Fibroblast of peridontal ligament (primary cell): Measurements from ENCODE around the gene ALDH7A1.

ENCODE experiments used
- DNase-seq: peaks from one replicate; pipeline ENCODE4 v3.0.0-alpha.2; 2010; ENCODE audit errors: extremely low read depth

The ALDH7A1 gene

DNA sequence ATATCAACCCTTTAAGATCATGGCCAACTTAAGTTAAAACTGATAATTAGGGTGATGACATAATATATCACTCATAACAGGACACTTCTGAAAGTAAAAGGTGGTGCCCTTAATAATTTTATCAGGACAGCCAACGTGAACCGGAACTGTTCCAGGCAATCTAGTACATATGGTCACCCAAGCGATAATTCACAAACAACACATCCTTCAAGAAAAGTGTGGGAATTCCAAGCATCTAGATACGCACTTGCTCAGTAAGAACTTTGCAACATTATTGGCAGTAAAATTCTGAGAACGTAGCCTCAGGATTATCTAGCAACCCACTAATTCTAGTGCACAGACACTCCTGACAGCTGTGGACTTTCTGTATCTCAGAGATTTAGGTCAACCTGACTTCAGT lies 85.7 kb downstream of the ALDH7A1 start:
- no peak for DNase-seq

DNA sequence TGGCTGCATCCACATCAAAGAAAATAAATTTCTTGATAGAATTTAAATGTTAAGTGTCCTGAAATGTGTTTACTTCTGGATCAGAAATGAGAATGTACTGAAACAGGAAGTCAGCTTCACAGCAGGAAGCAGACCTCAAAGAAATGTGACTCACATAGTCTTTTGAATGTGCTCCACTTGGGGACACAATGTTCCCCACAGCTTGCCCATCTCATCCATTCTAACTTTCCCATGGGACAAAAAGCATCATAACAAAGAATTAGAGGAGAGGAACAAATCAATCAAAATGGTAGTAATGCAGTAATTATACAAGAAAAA lies 86.1 kb downstream of the ALDH7A1 start:
- no peak for DNase-seq

DNA sequence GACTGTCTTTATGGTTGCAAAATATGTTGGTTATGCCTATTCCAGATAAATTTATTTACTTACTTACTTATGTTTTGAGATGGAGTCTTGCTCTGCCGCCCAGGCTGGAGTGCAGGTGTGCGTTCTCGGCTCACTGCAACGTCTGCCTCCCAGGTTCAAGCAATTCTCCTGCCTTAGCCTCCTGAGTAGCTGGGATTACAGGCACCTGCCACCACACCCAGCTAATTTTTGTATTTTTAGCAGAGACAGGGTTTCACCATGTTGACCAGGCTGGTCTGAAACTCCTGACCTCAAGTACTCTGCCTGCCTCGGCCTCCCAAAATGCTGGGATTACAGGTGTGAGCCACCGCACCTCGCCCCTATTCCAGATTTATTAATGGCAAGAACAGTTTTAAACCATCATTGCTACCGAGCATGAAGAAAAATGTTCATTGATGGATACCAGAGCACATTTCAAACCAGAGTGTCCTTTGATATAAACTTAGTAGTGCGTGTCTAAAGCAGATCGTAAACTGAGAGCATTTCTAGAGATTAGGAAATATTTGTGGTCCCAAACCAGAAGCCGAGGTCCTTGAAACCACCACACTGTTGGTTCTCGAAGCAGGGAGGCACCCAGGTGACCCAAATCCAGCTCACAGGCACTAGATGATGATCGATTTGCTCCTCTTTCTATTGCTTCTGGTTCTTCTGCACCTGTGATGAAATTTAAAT lies 86.6 kb downstream of the ALDH7A1 start:
- no peak for DNase-seq

- DNase-seq: no peak
Observed at GRCh38 chr5:126506079-126506478, 88.9 kb downstream of the ALDH7A1 start.

DNA sequence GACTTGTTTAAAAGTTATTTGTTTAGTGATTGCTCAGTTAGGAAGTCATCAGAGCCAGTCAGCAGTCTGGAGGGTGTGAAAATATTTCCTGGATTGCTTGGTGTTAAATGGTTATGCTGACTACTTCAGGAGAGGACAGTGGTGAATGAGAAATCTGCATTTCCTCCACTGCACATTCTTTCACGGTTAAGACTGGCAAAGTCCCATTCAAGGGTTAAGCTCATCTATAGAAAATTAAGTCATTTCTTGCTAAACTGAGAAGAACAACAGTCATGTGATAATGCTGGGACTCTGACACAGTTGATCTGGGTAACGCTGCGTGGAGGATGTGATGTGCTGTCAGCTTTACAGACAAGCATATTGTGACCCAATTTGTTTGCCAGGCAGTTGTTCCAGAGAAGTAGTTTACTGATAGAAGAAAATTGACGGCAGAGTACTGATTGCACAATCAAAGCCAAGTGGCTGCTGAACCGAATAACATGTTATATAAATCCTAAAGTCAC lies 91.4 kb downstream of the ALDH7A1 start:
- DNase-seq: peak; percentile 51

- DNase-seq: no peak
Observed at GRCh38 chr5:126501448-126501847, 93.6 kb downstream of the ALDH7A1 start.

DNA sequence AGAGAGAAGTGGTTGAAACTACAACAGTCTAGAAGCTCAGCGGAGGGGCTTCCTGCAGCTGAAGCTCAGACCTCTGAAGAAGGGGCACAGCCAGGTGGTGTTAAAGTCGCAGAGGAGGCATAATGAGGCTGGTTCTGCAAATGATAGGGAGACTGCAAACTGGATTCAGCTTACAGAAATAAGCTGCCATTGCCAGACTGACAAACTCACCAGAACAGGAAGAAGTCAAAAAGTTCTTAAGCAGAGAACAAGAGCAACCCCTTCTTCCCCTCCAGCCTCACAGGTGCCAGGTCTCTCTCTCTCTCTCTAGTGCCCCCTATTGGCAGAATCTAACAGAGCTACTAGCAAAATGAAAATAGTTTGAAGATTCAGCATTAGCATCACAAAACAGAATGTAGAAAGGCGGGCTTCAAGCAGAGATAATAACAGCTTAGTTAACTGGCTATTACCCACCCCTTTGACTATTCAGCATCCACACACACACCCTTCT lies 95.1 kb downstream of the ALDH7A1 start:
- DNase-seq: peak; percentile 25

DNA sequence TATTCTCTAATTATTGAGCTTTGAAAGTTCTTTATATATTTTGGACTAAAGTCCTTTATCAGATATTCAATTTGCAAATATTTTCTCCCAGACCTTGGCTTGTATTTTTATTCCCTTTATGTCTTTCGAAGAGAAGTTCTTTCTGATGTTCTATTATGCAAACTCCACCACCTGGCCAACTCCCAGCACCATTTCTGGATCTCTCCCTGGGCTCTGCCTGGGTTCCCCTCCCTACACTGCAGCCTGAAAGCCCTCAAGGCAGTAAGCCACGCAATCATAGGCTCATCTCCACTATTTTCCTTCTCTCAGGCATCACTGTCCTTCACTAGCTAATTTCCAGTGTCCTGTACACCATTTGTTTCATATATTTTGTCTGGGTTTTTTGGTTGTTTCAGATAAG lies 95.7 kb downstream of the ALDH7A1 start:
- no peak for DNase-seq

- no peak for DNase-seq
Observed at GRCh38 chr5:126497506-126497905, 97.5 kb downstream of the ALDH7A1 start.

GRCh38 chr5:126494393-126494792 lies 100.6 kb downstream of the ALDH7A1 start:
- no peak for DNase-seq

- no peak for DNase-seq
Observed at GRCh38 chr5:126492939-126493338, 102.1 kb downstream of the ALDH7A1 start.

DNA sequence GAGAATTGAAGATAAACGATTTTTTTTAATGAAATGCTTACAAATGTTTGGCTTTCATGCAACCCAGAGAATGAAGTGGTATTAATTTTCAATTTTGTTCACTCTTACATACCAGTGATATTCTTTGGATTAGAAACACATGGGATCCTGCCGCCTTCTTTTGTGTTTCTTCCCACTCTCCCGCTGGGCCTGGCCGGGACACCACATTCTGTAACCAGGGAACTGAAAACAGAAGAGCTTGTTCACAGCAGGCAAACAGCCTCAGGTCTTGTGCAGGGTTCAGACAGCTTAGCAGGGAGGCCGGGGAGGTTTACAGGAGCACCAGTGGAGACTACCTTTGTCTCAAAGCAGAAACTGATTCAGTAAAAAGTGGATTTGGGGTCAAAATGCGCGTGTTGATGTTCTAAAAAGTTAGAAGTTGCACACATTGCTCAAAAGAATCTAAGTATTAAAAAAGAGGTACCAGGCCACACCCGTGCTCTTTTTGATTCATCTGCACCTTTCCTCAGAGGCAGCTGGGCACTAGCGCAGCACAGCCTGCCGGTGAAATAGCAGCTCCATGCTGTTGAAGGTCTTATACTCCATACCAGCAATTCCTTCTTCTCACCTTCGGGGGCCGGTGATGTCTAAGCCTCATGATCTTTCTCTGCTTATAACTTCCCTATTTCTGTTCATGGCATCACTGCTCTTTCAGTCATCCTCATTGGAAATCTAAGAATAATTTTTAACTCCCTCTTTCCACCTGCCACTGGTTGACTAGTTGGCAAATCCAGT lies 104.7 kb downstream of the ALDH7A1 start:
- DNase-seq: peak; percentile 89

- DNase-seq: no peak
Observed at GRCh38 chr5:126488443-126489065, 106.5 kb downstream of the ALDH7A1 start.

DNA sequence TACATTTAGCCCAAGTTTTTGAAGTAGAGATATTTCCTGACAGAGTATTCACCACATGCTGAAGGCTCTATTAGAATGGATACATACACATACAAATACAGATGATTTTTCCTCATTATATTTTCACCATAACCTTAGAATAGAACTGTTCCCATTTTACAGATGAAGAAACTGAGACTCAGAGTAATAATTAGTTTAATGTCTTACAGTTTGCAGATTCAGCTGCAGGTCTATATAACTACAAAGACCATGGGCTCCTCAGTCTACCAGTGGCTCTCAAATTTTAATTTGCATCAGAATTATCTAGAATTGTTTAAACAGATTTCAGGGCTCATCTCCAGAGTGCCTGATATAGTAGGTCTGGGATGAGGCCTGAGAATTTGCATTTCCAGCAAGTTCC lies 107.4 kb downstream of the ALDH7A1 start:
- no peak for DNase-seq

- DNase-seq: no peak
Observed at GRCh38 chr5:126486332-126486731, 108.7 kb downstream of the ALDH7A1 start.

GRCh38 chr5:126484253-126484652 lies 110.8 kb downstream of the ALDH7A1 start:
- no peak for DNase-seq

DNA sequence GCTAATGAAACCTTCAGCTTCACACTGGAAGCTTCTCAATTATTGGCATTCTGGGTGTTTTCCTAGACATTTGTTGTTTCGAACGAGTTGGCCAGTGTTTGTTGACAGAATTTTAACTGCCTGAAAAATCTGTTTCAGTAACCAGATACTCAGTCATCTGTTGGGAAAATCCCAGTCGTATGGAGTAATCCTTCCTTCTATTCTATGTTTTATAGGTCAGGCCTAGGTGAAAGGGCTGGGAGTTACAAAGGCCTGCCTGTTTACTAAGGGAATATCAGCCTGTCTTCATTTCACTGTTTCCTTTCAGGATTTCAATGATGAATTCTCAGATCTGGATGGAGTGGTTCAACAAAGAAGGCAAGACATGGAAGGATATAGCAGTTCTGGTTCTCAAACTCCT lies 111.9 kb downstream of the ALDH7A1 start:
- DNase-seq: peak; percentile 63

- no peak for DNase-seq
Observed at GRCh38 chr5:126482591-126482990, 112.4 kb downstream of the ALDH7A1 start.

- peak; percentile 34 for DNase-seq
Observed at GRCh38 chr5:126481243-126481642, 113.8 kb downstream of the ALDH7A1 start.
